ENCODE results near the gene CLEC11A.
"Not testable (repeated sequence)": the region's sequence is repeated elsewhere in the genome, so short reads cannot be mapped to it uniquely, and the experiment has no call there.

The CLEC11A gene

GRCh38 chr19:50763521-50763920 lies 40.4 kb downstream of the CLEC11A start:
- DNase-seq: not testable (repeated sequence)

GRCh38 chr19:50764409-50764808 lies 41.2 kb downstream of the CLEC11A start:
- DNase-seq: no peak

GRCh38 chr19:50766746-50767145 lies 43.6 kb downstream of the CLEC11A start:
- DNase-seq: not testable (repeated sequence)

DNA sequence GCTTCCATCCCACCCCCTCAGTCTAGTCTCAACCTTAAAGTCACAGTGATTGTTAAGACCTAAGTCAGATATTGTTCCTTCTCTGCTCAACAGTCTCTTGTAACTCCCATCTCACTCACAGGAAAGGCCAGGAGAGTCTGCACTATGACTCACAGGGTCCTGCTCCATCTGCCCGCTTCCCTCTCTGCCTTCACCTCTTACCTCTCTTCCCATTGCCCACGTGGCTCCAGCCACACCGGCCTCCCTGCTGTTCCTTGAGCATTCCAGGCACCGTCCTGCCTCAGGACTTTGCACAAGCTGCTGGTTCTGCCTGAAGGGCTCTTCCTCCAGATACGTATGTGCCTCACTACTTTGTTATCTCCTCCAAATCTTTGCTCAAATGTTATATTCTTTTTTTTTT lies 44.1 kb downstream of the CLEC11A start:
- DNase-seq: not testable (repeated sequence)

DNA sequence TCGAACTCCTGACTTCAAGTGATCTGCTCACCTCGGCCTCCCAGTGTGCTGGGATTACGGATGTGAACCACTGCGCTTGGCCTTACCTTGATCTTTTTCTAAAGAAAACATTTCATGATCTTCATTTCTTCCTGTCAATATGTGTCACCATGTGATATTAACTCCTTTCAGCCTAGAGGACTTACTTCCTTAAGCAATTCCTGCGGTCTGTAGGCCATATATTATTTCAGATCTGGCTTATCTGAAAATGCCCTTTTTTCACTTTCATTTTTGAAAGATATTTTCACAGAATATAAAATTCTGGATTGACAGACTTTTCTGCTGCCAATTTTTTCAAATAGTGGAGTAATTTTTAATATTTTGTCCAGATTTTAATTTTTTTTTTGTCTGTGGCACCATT lies 45.1 kb downstream of the CLEC11A start:
- DNase-seq: no peak

- DNase-seq: not testable (repeated sequence)
Measured at GRCh38 chr19:50770164-50770563, 47.0 kb downstream of the CLEC11A start, which contains the start of gene GPR32. Gene GPR32 (plus strand): TSS chr19:50770464. CDS start chr19:50770601, 137 bp downstream.

DNA sequence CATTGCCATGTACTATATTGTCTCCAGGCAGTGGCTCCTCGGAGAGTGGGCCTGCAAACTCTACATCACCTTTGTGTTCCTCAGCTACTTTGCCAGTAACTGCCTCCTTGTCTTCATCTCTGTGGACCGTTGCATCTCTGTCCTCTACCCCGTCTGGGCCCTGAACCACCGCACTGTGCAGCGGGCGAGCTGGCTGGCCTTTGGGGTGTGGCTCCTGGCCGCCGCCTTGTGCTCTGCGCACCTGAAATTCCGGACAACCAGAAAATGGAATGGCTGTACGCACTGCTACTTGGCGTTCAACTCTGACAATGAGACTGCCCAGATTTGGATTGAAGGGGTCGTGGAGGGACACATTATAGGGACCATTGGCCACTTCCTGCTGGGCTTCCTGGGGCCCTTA lies 47.7 kb downstream of the CLEC11A start:
- no peak for DNase-seq

GRCh38 chr19:50772476-50772875 lies 49.3 kb downstream of the CLEC11A start:
- DNase-seq: no peak

GRCh38 chr19:50772912-50773311 lies 49.7 kb downstream of the CLEC11A start:
- not testable (repeated sequence) for DNase-seq

DNA sequence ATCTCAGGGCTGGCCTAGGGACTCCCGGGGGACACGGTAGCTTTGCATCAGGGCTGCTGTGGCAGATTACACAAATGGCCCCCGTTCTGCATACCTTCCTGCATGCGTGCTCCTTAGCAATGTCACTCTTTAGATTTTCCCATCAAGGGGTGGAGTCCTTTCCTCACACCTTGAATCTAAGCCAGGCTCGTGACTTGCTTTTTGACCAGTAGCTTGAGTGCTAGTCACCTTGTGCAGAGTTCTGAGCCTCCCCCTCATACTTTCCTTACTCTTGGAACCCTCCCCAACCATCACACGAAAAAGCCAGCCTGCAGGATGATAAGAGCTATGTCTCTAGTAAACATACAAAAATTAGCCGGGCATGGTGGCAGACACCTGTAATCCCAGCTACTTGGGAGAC lies 50.3 kb downstream of the CLEC11A start:
- not testable (repeated sequence) for DNase-seq
